ENCODE data around the gene LENG8.

LENG8 gene

DNA sequence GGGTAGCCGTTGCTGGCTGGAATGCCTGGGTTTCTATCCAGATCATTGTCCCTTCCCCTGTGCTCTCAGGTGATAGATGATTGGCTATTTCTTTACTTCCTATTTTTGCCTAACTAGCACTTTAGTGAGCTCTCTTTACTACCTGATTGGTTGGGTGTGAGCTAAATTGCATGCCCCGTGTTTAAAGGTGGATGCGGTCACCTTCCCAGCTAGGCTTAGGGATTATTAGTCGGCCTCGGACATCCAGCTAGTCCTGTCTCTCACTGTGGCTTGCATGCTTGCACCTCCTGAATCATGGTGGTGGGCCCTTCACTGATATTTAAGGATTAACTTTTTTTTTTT is 23.6 kb upstream of the LENG8 start:
- Histone ChIP-seq H4K20me1 (ENCODE audit: low read depth, low read length) (no peaks in the 10 kb centered on the region), H2AFZ (ENCODE audit: low read depth, low read length, severe bottlenecking) (no peak overlapping the region), H3K9me2 (replicated peaks; ENCODE audit: insufficient read depth, low read length) (no peaks in the 10 kb centered on the region), H3K4me2 (ENCODE audit: low read depth, low read length, poor library complexity, severe bottlenecking) (no peak overlapping the region), H3F3A (ENCODE audit: insufficient read depth) (no peaks in the 10 kb centered on the region), H3K4me3 (ENCODE audit: insufficient read depth, low read length, poor library complexity, severe bottlenecking) (no peak overlapping the region), H3K27ac (ENCODE audit: low read depth, low read length) (no peak overlapping the region), H3K27me3 (ENCODE audit: low read length) (no peaks in the 10 kb centered on the region), H3K79me2 (ENCODE audit: insufficient read depth, low read length) (no peaks in the 10 kb centered on the region), H3K36me3 (ENCODE audit: low read length) (no peaks in the 10 kb centered on the region), H3K9me3 (ENCODE audit: insufficient read depth, low read length) (no peaks in the 10 kb centered on the region), H3K9ac (ENCODE audit: low read length) (no peak overlapping the region)
- no peak for TF ChIP-seq EZH2phosphoT487 (conservative IDR thresholded peaks at IDR 0.05; ENCODE audit: low read length)
- TF ChIP-seq, protein P1, sequence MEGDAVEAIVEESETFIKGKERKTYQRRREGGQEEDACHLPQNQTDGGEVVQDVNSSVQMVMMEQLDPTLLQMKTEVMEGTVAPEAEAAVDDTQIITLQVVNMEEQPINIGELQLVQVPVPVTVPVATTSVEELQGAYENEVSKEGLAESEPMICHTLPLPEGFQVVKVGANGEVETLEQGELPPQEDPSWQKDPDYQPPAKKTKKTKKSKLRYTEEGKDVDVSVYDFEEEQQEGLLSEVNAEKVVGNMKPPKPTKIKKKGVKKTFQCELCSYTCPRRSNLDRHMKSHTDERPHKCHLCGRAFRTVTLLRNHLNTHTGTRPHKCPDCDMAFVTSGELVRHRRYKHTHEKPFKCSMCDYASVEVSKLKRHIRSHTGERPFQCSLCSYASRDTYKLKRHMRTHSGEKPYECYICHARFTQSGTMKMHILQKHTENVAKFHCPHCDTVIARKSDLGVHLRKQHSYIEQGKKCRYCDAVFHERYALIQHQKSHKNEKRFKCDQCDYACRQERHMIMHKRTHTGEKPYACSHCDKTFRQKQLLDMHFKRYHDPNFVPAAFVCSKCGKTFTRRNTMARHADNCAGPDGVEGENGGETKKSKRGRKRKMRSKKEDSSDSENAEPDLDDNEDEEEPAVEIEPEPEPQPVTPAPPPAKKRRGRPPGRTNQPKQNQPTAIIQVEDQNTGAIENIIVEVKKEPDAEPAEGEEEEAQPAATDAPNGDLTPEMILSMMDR (IDR thresholded peaks at IDR 0.05; ENCODE audit: insufficient read depth, low read length, poor library complexity, severe bottlenecking) = no peak

DNA sequence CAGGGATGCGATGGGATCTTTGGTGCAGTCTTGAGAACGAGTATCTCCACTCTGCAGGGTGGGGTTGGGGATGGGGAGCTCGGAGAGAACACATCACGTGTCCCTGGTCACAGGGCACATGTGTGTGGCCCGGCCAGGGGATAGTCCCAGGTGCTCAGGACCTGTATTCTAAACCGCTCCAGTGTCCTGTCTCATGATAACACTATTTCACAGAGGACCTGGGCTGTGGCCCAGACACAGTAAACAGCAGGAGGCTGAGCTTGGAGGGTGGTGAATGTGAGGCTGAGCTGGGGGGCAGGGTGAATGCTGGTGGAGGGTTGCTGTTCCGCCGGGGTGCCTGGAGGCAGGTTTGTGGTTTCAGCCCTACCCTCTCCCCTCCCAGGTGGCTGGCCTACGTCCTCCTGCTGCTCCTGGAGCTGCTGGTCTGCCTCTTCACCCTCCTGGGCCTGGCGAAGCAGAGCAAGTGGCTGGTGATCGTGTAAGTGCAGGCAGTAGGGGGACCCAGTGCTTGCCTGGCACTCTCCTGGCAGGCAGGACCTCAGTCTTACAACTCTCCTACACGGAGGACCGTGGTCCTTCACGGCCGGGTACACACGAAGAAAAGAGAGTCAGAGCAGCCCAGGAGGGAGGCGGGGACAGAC is 22.6 kb upstream of the LENG8 start:
- no peaks in the 10 kb centered on the region for H3K36me3 ChIP-seq (ENCODE audit: low read length)
- H3K9ac ChIP-seq (ENCODE audit: low read length) = no peak overlapping the region
- no peak for TF ChIP-seq EZH2phosphoT487 (conservative IDR thresholded peaks at IDR 0.05; ENCODE audit: low read length)
- TF ChIP-seq, protein P1 (IDR thresholded peaks at IDR 0.05; ENCODE audit: insufficient read depth, low read length, poor library complexity, severe bottlenecking) = no peak
- H3K4me2 ChIP-seq (ENCODE audit: low read depth, low read length, poor library complexity, severe bottlenecking) = no peak overlapping the region
- H3K27me3 ChIP-seq (ENCODE audit: low read length) = no peaks in the 10 kb centered on the region
- no peaks in the 10 kb centered on the region for H3K9me2 ChIP-seq (replicated peaks; ENCODE audit: insufficient read depth, low read length)
- H4K20me1 ChIP-seq (ENCODE audit: low read depth, low read length) = no peaks in the 10 kb centered on the region
- H2AFZ ChIP-seq (ENCODE audit: low read depth, low read length, severe bottlenecking) = no peak overlapping the region
- H3K27ac ChIP-seq (ENCODE audit: low read depth, low read length) = no peak overlapping the region
- H3K4me3 ChIP-seq (ENCODE audit: insufficient read depth, low read length, poor library complexity, severe bottlenecking) = no peak overlapping the region
- no peaks in the 10 kb centered on the region for H3K9me3 ChIP-seq (ENCODE audit: insufficient read depth, low read length)
- no peaks in the 10 kb centered on the region for H3F3A ChIP-seq (ENCODE audit: insufficient read depth)
- H3K79me2 ChIP-seq (ENCODE audit: insufficient read depth, low read length) = no peaks in the 10 kb centered on the region

DNA sequence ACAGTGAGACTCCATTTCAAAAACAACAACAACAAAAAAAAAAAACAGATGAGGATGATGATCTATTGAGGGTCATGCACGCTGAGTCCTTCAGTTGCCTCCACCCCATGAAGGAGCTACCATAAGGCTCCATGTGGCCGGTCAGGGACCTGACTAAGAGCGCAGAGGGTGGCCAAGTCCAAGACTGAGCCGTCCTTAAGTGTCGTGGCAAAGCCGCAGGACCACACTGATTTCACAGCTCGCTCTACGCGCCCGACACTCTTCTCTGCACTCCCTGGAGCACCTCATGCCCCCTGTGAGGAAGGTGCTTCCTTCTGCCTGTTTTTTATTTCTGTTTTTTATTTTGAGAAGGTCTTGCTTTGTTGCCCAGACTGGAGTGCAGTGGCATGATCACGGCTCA is 21.4 kb upstream of the LENG8 start:
- H3K79me2 ChIP-seq (ENCODE audit: insufficient read depth, low read length) = no peaks in the 10 kb centered on the region
- no peak overlapping the region for H3K4me2 ChIP-seq (ENCODE audit: low read depth, low read length, poor library complexity, severe bottlenecking)
- H3K36me3 ChIP-seq (ENCODE audit: low read length) = no peaks in the 10 kb centered on the region
- no peak overlapping the region for H3K27ac ChIP-seq (ENCODE audit: low read depth, low read length)
- no peaks in the 10 kb centered on the region for H3F3A ChIP-seq (ENCODE audit: insufficient read depth)
- H4K20me1 ChIP-seq (ENCODE audit: low read depth, low read length) = no peaks in the 10 kb centered on the region
- no peaks in the 10 kb centered on the region for H3K27me3 ChIP-seq (ENCODE audit: low read length)
- TF ChIP-seq EZH2phosphoT487 (conservative IDR thresholded peaks at IDR 0.05; ENCODE audit: low read length) = no peak
- TF ChIP-seq, protein P1 (IDR thresholded peaks at IDR 0.05; ENCODE audit: insufficient read depth, low read length, poor library complexity, severe bottlenecking) = no peak
- H3K9me3 ChIP-seq (ENCODE audit: insufficient read depth, low read length) = no peaks in the 10 kb centered on the region
- H2AFZ ChIP-seq (ENCODE audit: low read depth, low read length, severe bottlenecking) = no peak overlapping the region
- H3K4me3 ChIP-seq (ENCODE audit: insufficient read depth, low read length, poor library complexity, severe bottlenecking) = no peak overlapping the region
- no peaks in the 10 kb centered on the region for H3K9me2 ChIP-seq (replicated peaks; ENCODE audit: insufficient read depth, low read length)
- no peak overlapping the region for H3K9ac ChIP-seq (ENCODE audit: low read length)

Measured in SU-DHL-6 (cell line).